ENCODE data around the gene FGFR2.

FGFR2 gene

DNA sequence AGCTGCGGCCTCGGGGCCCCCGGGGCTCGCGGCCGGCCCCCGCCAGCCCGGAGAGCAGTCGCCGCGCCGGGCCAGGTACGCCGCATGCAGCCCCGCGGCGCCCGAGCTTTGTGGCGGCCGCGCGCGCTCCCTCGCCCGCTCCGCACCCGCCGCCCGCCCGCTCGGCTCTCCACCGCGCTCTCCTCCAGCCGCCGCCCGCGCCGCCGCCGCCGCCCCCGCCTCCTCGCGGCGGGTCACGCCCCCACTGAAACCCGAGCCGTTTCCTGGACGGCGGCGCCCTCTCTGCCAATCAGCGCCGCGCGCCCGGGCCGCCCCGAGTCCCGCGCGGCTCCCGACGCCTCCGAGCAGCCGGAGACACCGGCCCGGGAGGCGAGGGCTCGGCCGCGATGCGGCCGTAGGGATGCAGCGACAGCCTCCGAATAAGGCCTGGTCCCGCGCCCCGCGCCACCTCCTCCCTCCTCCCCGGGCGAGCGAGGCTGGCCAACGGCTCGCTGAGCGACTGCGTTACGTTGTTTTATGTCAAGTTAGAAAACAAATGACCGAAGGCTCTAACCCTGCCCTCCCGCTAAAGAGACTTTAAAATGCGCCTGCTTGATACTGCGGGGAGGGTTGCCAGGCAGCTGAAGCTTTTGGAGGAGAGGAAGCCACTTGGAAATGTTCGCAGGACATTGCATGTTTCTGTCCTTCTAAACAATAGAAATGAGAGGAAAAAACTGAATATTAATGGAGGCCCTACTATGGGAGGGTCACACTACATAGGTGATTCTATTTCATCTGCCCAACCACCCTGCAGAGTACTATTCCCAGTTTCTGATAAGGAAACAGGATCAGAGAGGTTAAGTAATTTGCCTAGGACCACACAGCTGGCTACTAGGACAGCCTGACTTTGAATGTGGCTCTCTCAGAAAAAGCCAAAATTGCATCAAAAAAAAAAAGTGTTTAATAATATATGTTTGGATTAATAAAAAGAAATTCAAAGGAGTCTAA is at the start of gene FGFR2:
Gene FGFR2 (minus strand): TSS at position 182 of the 987 bp plus-strand sequence. CDS start 4,627 bp downstream, outside the sequence.
- DNase-seq: peak in 53 of 58 donors; percentile 31 to 86 (median 73)

DNA sequence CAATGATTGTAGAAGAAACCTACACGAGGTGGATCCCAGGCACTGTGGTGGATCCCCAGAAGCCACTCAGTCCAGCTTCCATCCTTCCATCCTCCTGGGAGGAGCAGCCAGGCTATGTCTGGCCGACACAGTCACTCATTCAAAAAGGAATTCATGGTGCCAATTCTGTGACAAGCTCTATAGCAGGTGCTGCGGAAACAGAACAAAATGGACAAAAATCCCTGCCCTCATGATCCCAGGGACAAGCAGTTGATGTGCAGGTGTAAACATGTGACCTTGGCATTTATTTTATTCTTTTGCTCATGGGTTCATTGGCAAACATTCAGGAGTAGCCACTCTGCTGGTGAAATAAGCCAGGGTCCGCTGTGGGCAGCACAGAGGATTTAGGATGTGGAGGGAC is 49.2 kb upstream of the FGFR2 start:
- no peak for DNase-seq

DNA sequence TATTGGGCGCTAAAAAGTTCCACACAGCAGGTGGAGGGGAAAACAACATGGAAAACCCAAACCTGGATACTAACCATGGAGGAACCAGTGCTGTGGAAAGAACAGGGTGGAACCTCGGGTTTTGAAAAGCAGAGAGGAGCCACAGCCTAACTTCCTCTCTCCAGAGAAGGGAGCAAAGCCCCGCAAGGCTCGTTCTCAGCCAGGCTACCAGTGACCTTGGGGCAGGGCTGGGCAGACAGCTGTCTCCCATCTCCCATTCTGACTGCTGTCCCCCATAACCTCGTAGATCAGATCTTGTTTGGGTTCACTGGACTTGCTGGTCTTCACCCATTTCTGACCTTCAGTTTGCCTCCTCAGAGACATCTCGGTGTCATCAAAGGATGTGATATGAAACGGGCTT is 47.5 kb upstream of the FGFR2 start:
- DNase-seq: no peak

DNA sequence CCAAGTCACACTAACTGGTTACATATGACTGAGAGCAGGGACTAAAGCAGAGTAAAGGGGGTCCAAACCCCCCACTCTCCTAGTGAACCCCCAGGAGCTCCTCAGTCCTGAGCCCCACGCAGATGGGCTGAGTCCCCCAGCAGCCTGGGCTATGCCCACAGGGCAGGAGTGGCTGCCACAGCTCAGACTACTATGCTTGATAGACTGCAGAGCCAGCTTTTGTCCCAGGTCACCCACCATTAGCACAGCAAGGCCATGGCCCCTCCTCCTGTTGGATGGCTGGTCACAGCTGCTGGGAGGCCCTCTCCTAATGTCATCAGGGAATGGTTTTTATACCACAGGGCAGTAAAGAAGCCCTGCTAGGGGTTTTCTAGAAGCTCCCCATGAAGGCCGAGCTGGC is 46.3 kb upstream of the FGFR2 start:
- no peak for DNase-seq

DNA sequence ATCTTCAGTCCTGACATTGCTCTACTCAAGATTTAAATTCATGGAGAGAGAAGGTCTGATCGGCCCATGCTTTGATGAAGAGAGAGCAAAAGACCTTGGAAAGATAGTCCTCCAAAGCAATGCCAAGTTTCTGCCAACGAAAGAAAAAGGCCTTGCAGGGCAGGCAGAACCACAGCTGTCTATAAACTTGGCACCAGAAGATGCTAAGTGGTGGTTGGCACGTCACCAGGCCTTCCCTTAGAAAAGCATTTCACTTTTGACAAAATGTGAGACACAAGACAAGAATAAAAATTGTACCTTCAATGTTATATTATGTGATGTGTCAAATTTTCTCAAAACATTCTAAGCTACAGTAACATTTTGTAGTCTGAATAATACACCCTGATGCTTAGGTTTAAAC is 42.0 kb upstream of the FGFR2 start:
- peak in 2 of 58 donors; percentile 15 to 17 for DNase-seq

DNA sequence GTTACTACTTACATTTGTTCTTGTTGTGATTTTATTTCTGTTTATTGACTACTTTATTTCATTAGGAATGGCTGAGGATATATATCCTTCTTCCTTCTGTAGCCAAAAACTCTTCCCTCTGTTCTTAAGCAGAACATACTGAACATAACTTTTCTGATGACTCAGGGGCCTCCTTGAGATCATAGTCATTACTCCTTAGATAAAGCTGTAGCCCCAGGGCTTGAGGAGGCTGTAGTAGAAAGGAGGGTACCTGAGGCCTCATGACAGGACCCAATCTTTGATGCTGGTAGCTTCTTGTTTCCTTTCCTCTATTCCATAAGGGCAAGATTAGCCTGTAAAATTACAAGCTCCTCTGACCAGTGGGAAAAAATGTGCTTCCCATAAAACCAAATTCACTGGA is 41.2 kb upstream of the FGFR2 start:
- DNase-seq: no peak

DNA sequence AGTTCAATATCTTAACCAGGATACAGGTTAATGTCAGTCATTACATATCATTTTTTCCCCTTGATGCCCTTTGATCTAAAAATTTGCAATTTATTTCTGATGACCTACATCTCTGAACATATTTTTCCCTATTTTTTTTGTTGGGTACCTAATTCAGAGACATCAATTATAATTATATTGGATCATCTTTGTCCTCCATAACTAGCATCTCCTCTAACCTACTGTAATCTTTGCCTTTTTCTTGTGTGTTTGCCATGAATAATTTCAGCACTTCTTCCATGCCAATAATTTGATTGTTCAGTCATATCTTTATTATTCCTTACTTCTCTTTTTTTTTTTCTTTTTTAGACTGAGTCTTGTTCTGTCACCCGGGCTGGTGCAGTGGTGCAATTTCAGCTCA is 39.2 kb upstream of the FGFR2 start:
- no peak for DNase-seq

DNA sequence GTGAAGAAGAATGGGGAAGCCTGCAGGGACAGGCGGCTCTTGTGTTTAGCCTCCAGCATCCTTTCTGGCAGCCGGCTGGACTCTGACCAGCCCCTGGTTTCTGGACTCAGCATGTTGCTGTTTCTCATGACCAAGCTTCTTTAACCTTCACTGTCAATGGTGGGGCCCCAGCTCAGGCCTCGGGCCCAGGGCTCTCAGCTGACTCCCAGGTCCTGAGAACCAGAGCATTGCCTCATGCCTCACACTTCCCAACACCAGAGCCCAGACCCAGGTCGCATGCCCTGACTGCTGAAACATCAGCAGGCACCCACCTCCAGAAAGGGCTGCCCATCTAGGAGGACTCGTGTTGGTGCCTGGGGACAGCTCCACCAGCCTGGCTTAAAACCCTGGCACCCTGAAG is 34.8 kb upstream of the FGFR2 start:
- no peak for DNase-seq

DNA sequence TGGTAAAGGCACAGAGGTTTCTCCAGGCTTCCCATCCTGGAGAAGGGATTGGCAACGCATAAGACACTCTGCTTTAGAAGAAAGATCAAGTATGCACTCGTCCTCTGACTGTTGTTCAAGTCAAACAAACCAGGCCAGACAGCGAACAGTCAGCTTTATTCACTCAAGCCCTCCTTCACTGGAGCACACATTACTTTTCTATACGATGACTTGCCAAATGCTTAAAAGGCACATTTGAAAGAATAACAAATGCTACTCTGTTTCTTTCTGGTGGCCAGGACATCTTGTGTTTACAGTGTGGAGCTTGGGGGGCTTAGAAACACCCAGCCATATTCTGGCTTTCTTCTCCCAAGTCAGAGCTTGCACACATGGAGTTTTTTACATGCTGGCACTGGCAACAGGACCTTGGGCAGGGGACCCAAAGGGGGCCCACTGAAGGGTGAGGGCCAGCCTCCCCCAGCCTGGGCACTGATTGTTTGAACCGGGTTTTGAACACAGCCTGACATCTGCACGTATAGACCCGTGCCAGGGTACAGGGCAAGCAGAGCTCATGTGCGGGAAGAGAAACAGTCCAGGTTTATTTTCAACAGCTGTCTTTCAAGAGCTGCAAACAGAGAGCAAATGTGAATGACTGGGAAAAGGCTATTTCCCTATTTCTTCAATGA is 33.3 kb upstream of the FGFR2 start:
- no peak for DNase-seq

DNA sequence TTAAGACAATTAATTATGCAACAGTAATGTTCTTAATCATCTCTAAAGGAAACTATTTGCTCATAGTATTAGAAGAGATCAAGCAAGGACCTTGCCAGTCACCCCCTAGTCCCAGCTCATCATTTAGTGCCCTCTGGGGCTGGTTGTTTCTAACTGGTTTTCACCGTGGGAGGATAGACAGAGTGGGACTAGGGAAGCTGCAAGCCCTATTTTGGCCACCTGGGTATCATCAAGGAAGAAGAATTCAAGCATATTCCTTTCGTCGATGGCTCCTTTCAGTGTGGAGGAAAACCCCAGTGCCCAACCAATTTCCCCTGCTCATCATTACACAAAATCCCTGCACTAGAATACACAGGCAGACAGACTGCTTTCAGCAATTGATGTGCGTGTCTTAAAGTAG is 30.6 kb upstream of the FGFR2 start:
- no peak for DNase-seq

DNA sequence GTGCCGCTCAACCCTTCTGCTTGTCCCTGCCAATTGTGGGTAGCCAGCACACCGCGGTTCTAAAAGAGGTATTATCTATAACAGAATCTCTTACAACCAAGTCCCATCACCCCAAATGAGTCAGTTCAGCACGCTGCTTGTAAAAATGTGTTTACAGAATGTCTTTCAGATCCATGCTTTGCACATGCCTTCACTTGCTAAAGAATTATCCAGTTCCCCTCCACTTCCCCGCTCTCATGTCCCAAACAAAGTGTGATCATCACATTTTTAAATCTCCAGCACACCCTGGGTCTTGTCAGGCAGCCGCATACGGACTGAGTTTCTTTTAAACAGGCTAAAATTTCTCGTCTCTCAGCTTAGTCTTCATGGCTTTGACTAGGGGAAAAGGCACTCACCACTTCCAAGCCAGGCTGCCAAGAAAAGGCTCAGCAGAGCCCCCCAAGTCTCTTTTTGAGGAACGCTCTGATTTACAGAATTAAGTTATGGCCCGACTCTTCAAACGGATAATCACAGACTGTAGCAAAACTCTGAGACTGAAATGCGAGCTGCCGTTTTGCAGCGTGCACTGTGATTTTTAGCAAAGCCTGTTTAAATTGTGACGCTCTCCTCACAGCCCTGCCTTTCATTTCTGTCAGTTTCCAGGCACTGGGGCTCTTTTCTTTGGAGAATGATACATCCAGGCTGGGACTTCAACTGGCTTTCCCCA is 29.8 kb upstream of the FGFR2 start:
- DNase-seq: peak in 1 of 58 donors; percentile 32

DNA sequence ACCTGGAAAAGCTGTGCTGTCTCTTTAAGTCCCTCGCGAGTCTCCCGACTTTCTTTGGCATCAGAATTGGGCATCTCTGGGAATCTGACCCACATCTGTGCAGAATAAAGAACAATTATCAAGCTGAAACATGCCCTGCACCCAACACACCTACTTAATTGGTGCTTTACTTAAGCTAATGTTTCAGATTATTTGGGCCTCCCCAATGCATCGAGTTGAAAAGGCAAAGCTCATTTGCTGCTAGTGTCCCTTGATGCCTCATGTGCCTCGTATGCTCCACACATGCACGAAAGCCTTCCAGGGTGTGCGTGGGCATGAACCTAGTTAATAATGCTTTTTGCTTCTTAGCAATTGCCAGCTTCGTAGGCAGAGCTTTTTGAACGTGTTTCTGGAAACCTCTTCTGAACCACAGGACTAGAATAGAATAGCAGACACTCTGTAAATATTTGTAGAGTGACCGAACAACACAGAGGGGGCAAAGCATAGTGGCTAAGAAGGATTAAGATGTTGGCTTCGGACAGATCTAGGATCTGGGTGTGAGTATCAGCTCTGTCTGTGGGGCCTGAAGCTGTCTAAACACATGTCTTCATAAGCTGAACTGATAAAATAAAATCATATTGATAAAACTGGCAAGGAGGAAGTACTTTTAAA is 26.7 kb upstream of the FGFR2 start:
- peak in 1 of 58 donors; percentile 13 for DNase-seq

DNA sequence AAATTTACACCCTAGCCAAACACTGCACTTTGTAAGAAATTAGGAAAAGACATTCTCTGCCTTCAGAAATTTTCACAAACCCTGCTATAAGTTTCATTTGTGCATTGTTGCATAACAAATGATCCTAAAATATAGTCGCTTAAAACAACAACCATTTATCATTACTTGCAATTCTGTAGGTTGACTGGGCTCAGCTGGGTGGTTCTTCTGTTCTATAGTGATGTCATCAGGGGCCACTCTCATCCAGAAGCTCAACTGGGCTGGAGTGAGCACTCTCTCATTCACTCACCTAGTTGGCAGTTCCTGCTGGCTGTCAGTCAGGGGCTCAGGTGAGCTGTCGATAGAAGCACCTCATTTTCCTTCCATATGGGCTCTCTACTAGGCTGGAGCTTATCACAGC is 20.7 kb upstream of the FGFR2 start:
- DNase-seq: no peak

DNA sequence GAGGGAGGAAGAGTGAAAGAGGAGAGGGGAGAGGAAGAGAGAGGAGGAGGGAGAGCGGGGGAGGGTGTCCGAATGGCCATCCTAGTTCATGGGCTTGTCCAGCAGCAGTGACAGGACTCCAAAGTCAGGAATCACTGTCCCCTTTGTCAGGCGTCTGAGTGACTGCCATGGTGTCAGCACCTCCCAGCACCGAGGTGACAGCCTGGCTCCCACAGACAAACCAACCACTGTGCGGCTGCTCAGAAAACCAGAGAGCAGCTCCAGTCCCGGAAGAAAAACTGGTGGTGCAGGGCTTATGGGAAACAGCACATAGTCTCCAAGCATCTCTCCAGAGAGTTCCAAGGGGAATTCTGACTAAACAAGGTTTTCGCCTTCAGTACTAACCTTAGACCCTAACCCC is 18.9 kb upstream of the FGFR2 start:
- DNase-seq: peak in 38 of 58 donors; percentile 17 to 90 (median 60)

DNA sequence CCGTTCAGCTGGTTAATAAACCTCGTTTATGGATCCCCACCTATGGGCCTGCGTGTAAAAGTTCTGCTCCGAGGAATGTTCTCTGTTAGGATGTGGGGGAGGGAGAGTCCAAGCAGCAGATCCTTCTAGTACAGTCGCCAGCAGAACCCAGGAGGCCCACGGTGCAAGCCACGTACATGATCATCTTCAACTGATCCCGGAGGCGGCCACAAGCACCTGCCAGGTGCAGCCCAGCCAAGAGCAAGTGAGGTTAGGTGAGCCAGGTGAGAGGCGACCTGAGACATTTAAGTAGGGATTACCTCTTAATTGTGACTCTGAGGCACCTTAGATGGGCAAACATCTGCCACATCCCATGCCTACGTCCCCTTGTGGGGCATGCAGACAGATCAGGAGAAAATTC is 18.0 kb upstream of the FGFR2 start:
- DNase-seq: no peak

DNA sequence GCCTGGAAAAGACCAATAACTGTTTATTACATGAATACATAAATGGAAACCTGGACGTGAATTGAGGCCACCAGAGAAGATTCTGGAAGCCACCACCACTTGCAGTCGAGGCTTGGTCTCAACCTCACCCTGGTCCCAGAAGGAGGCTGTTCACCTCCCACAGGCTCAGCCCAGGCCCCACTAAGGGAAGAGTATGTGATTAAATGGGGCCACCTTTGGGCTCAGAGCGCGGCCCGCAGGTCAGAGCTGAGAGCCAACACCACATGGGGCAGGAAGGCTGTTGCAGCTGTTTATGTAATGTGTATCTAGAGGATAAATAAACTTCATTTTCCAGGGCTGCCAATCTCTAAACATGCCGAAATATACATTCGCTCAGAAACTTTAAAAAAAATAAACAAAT is 17.6 kb upstream of the FGFR2 start:
- DNase-seq: no peak

DNA sequence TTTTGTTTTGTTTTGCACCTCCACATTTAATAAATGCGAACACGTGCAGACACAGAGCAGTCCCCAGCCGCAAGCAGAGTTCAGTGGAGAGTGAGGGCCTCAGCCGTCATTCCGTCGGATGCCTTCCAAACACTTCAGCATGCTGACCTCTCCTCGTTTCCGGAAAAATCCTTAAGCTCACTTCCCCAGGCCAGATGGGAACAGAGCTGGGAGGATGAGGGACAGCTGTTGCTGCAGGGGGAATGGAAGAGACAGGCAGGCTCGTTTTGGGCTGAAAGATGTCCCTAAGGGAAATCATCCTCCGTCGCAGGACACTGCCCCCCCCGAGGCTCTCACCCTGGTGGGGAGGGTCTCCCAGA is 17.2 kb upstream of the FGFR2 start:
- no peak for DNase-seq

DNA sequence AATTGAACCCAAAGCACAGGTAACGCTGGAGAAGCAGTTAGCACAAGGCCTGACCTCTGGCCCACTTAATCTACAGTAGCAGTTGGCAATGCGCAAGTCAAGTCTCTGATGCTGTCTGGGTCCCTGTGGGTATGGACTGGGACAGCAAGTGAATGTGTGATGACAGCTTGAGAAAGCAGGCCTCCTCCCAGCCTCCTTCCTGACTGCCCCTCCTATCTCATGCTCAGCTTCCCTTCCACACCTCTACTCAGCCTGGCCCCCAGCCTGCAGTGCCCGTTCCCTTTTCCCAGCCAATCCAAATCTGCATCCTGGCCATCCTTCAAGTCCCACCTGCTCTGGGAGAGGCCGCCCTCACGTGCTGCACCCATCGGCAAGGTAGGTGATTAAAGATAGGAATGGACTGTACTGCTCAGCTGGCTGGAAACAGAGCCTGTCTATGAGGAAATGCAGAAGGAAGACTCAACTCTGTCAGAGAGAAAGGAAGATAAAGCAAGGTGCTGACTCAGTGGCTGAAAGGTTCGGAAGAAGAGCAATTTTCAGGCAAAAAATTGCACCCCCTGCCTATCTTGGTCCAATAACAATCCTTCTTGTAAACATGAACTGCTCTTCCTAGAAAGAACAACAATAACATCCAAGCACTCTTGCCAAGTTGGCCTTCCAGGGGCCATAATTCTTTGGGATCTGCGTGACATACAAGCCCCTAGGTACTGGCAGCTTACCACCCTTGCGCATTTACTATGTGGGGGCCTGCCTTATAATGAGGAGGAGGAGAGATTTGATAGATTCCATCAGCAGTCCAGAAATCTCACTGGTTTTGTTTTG is 16.6 kb upstream of the FGFR2 start:
- no peak for DNase-seq

DNA sequence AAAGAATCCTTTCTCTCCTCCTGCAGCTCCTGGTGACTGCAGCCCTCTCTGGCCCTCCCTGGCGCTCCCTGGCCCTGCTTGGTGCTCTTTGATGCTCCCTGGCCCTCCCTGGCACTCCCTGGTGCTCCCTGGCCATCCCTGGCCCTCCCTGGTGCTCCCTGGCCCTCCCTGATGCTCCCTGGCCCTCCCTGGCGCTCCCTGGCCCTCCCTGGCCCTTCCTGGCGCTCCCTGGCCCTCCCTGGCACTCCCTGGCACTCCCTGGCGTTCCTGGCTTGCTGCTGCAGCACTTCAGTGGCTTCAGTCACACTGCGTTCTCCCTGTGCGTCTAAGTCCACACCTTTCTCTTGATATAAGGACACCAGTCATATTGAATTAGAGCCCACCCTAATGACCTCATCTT is 15.2 kb upstream of the FGFR2 start:
- DNase-seq: peak in 1 of 58 donors; percentile 29

DNA sequence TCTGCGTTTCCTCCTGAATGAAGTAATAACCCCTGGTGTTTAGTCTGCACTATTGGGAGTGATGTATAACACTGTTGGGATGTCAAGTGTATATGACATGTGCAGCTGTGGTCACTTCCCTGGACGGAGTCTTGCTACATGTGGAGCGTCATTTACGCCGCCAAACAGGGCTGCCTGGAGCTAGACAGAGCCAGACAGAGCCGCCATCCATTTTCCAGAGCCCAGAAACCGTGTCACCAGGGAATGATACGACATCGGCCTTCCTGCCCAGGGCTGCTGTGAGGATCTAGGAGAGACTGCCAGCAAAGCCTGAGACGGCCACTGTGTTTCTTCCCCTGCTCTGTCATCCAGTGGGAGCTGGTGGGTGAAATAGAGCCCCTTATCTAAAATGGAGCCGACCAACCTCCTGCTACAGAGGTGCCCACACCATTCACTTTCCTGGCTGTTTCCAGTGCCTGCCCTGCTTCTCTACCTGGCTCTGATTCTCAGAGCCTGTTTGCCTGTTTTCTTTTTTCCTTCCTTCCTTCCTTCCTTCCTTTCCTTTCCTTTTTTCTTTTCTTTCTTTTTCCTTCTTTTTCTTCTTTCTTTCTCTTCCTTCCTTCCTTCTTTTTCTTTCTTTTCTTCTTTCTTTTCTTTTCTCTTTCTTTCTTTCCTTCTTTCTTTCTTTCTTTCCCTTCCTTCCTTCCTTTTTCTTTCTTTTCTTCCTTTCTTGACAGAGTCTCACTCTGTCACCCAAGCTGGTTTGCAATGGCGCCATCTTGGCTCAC is 13.3 kb upstream of the FGFR2 start:
- no peak for DNase-seq

All from anterior cingulate cortex (tissue), 58 donors.